NCI-H1105 (cell line): ENCODE results near the gene PRRT1.
"Not testable (repeated sequence)": the region's sequence is repeated elsewhere in the genome, so short reads cannot be mapped to it uniquely, and the experiment has no call there.

ENCODE experiments used
- DNase-seq: peaks from one replicate; lab custom pipeline; 2025; lab: John Stamatoyannopoulos, UW

PRRT1 gene

DNA sequence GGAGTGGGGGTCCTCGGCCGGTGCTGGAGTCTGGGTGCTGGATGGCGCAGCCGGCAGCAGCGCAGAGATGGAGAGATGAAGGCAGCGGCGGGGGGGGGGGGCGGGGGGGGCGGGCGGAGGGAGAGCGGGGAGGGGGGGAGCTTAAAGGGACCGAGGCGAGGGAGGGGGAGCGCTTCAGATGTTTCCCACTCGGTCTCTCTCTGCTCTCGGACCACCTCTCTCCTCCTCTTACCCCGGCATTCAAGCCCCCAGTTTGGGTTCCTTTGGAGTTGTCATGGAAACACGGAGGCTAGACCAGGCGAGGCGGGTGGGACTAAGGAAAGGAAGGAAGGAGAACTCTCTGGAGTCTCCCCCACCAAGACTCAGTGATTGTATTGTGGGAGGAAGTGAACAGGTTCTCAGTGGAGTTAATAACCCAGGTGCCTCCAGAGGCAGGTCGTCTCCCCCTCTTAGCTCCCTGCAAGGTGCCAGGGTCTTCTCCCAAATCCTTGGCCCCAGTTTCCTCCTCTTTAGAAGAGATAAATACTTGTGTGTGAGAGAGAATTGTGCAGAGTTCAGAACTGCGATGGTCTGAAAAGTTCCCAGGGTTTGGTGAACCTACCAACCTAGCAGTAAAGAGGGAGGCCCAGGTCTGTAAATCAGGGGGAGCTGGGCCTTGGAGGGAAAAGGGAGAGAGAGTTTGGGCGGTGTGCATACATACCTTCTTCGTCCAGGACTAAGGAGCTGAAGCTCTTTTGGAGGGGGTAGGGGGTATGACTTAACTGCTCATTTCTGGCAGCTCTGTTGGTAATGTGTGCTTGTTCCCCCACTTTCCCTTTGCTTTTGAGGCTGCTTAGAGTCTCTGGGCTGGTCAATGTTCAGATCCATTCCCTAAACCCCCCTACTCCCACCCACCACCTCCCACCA is at the start of gene PRRT1:
TSS of gene PRRT1 (minus strand) at position 77 of the 906 bp plus-strand sequence. CDS start 112 bp downstream, outside the sequence.
- DNase-seq = no peak

DNA sequence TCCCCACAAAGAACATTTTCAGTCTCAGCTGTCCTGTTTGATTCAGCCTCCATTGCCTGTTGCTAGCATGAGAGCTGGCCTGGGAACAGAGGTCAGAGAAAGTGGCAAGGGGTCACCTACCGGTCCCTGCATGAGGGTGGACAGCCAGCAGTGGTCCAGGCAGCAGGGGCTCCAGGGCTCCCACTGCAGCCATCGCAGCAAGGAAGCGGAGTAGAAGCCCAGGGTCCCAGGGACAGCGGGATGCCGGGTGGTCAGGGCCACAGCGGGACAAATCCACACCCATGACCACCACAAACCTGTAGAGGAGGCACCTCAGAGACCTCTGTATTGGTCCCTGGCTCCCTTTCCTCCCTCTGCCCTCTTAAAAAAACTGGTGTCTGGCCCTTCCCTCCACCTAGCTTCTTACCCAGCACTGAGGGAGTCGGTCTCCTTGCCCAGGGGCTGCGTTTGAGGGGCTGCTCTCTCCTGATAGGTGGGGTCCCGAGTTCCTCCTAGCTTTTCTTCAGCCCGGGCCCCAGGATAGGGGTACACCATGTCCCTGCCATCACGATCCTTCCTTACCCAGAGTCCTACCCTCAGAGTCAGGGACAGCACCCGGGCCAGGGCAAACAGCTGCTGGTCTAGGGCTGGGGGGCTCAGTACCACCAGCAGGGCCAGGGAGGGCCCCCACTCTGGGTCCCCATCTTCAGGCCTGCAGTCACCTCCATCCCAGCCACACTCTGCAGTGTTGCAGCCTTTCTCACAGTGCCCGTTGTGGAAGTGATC is 49.2 kb upstream of the PRRT1 start:
- no peak for DNase-seq

DNA sequence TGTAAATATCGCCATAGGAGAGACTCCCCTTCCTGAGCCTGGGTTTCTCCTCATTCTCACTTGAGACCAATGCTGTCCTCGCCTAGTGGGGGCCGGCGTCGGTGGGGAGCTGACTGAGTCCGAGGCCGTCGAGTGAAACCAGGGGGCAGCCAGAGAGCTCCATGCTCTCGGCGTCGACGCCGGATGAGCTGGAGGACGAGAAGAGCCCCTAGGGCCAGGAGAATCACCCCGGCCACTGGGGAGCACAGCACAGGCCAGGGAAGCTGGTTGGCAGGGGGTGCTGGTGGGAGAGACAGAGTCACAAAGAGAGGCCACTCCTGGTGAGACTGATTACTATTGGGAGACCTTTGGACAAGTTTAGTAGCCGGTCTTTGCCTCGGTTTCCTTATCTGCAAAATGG is 47.1 kb upstream of the PRRT1 start:
- no peak for DNase-seq

DNA sequence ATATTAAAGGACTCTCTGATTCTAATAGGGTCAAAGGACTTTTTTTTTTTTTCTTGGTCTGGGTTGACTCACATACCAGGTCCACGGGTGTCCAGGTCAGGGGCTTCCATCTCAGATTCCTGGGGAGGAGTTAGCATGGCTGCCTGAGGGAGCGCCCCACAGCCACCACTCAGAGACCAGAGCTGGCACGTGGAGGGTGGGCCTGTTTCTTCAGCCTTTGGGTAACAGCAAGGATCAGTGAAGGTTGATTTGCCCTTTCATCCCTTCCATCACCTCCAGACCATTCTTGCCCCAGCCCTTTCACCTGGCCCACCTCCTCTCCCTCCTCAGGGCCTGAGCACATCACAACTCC is 46.6 kb upstream of the PRRT1 start:
- no peak for DNase-seq

DNA sequence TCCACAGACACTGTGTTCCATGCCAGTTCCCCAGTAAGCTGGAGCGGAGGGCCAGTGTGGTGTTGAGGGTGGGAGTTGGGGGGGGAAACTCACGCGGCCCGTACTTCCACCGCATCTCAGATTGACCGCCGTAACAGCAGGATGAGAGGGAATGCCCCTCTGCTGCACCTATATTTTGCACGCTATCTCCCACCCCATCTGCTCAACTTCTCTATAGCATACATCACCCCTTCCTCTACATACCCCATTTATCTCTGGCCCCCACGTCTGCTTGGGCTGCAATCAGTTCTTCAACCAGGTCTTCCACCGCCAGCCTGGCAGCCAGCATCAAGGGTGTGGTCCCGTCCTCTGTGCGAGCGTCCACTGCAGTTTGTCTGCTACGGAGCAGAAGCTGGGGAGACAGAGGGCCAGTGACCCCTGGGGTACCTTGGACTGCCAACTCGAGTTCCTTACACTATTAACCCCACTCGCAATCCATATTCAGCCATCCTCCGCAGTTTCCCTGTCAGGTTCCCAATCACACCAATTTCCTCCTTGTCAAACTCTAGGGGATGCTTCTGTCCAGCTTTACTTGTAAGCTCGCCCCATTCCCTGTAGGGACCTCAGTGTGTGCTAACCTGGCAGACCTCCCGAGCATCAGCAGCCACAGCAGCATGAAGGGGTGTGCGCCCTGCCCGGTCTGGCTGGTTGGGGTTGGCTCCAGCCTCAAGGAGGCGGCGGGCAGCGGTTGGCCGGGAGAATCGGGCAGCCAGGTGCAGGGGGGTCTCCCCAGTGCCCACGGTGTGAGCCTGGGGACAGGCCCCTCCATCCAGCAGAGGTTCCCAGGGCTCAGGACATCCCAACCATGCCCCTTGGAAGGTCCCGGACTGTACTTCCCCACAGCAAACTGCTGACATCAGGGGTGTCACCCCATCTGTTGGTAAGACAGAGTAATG is 45.2 kb upstream of the PRRT1 start:
- no peak for DNase-seq

DNA sequence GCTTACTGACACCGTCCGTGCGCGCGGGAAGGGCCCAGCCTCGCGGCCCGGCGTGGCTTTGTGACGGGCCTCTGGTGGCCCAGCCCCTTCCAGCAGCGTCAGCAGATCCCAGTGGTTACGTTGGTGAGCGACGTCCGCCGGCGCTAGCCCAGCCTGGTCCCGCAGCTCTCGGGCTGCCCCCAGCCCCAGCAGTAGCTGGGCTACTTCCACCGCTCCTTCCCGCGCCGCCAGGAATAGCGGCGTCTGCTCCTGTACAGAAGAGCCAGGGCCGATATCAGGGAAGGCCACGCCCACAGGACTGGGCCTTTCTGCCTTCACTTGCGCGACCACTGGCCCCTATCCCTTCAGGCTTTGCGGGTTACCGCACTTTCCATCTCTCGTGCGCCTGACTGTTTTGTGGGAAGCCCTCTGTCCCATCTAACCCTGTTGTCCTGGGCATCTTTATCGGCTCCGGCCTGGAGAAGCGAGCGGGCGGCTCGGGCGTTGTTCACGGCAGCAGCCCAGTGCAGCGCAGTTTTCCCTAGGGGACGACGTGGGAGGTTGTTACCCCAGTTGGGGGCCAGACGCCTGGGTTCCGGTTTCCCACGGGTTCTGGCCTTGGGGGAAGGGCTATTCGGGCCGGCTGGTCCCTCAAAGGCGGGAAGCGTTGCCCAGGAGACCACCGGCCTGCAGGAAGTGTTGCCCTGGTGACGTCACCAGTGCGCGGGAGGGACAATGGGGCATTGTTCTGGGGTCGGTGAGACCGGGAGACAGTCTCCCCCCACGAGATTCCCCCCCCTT is 44.4 kb upstream of the PRRT1 start:
- peak; percentile 87 for DNase-seq

DNA sequence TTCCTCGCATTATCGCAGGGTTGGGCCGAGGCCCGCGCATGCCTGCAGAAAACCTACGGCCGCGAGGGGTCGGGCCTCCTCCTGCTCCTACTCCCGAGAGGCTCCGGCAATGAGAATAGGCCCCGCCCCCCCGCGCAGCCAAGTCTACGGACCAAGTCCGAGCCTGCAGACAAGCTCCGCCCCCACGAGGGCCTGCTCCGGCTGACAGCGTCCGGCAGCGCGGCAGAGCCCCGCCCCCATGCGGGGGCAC is 43.8 kb upstream of the PRRT1 start:
- DNase-seq = peak; percentile 99

DNA sequence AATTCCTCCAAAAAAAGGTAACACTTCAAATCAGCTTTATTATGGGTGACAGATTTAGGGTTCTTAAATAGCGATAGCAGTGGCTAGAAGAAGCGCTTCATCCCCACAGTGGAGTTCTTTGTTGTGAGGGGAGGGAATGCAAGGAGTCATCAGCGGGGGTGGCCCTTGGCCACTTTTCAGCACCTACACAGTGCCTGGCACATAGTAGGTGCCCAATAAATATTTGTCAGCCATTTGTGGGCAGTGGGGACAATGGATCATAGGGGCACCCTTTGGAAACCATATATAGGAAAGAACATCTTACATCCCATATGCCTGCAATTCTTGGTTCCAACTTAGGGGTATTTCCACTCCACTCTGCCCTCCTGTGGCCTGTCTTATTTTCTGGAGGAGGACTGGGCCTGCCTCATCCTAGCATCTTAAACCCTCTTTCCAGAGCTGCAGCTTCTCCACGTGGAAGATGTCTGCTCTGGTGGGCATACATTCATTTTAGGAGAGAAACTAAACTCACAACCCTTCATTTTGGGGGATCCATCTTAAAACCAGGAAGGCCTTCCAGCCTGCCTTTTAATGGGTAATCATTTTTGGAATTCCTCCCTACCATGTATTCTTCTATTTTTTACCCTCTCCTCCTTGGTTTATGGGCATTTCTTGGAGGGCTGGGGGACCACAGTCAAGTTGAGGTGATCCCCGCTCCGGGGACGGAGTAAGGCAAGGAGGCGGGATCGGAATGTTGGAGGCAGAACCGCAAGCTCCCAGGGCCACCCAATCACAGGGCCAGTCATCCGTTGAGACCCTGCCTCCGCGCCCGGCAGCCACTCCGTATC is 43.3 kb upstream of the PRRT1 start:
- peak; percentile 6 for DNase-seq

DNA sequence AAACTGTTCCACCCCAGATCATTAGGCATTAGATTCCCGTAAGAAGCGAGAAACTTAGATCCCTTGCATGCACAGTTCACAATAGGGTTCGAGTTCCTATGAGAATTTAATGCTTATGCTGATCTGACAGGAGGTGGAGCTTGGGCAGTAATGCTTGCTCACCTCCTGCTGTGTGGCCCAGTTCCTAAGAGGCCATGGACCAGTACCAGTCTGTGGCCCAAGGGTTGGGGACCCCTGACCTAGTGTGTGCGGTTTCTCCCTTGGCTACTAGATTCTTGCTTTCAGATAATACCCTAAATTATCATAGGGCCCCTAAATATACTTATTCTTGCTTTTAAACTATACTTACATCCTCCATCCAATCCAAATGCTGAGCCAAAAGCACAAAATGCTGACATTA is 42.6 kb upstream of the PRRT1 start:
- no peak for DNase-seq

DNA sequence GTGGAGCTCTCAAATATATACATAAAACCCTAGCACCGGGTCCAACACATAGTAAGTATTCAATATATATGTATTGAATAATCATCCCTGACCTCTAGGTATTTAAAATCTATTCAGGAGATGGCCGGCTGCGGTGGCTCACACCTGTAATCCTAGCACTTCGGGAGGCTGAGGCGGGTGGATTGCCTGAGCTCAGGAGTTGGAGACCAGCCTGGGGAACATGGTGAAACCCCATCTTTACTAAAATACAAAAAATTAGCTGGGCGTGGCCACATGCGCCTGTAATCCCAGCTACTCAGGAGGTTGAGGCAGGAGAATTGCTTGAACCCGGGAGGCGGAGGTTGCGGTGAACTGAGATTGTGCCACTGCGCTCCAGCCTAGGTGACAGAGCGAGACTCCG is 41.4 kb upstream of the PRRT1 start:
- DNase-seq = not testable (repeated sequence)

DNA sequence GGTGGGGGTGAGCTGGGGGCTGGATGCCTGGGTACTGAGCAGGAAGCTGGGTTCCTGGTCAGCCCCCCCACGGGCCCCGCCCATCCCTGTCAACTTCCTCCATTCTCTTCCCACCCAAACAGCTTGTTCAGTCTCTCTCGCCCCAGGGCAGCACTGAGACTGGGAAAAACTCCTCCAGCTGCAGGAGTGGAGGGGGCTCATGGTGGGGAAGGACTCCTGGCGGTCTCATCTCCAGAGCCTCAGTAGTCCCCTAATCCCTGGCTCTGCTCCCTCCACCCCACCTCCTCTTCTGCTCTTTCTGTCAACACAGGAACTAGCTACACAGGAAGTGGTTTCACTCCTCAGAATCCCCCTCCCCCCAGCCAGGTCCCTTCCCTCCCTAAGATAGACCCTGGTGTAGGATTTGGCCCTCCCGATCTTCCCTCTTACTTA is 40.9 kb upstream of the PRRT1 start, which contains the start of gene GPSM3:
TSS of gene GPSM3 (minus strand) at position 36 of the 432 bp plus-strand sequence. CDS start 130 bp downstream, outside the sequence.
- no peak for DNase-seq

DNA sequence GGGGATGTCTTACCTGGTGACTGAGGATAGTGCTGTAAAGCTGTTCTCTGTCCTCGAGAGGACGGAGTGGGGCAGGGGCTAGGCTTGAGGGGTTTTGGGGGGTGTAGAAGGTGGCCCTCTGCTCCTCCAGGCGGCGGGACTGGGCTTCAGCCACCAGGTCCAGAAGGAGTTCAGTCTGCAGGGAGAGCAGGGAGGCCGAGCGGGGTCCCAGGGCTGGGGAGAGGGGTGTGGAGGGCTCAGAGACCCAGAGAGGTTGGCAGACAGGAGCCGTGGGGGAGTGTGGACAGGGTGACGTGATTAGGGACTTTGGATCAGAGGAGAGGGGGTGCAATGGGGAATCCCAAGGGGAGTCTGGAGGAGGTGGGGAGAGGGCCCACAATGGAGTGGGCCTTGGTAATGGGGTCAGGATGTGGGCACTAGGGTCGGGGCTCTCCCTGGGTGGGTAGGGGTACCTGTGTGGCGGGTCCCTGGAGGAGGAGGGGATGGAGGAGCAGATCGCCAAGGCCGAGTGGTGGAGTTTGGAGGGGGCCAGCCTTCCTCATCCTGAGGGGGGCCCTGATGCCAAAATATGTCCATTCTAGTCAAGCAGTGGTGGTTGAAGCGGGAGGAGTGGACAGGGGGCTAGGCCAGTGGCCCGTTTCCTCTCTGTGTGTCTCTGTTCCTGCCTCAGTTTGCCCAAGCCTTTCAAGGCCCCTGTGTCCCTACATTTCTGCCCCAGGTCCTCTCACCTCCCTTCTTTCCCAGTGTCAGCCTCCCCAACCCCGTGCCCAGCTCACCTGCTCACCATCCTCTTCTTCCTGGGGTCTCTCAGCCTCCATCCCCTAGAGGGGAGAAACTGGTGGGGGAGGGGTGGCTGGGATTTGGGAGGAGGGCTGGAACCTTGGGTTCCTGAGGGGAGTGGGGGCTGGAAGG is 40.2 kb upstream of the PRRT1 start:
- no peak for DNase-seq

DNA sequence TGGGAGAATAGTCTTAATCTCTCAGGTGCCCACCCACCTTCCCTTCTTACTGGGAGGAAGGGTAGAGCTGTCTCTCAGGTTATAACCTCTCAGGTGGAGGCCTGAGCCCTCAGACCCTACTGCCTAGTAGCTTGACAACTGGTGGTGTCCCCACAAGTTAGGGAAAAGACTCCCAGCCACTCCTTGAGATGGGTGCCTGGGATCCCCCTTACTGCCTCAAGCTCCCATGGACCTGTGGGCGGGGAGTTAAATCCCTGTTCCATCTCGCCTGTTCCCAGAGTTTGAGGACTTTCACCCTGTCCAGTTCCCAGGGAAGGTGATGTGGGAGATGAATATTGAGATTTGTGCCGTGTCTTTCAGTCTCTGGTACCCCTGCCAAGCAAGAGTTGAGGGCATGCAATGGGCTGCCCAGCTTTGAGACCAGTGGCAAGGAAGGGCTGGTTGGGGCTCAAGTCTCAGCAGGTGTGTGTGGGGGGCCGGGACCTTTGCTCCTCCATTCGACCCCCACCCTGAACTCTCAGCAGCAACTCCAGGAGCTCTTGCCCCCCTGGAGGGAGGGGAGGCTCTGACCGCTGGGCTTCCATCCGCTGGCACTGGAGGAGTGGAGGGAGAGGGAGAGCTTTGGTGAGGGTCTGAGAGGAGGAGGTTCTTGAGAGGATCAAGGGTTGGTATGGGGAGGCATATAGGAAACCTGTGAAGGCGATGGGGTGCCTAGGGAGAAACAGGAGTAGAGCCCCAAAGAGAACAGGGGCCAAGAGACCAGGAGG is 39.4 kb upstream of the PRRT1 start:
- no peak for DNase-seq

DNA sequence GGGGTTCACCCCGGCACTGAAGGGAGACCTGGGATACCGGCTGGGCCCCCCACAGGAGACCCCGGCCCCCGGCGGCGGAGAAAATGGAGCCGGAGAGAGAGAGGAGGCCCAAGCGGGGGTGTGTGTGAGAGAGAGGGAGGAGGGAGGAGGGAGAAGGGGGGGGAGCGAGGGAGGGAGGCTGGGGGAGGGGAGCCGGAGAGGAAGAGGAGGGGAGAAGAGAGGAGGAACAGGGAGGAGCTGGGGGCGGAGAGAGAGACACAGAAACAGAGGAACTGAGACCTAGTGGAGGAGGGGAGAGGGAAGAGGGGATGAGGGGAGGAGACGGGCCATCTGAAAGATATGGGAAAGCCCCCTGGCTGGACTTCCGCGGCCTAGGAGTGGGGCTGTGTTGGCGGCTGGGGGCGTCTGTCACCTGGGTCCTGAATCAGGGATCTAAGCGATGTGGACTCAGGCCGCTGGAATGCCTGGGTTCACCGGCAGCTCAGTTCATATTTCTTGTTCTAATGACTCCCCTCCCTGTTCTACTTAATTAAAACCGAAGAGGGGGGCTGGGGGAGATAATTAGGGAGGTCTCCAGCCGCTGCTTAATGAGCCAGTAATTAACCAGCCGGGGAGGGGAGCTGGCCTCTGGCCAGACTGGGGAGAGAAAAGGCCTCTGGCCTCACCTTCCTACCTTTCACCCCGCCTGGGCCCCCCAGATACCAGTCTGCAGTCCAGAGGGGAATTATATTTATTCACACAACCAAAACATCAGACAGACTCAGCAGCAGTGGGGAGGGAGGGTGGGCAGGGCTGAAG is 38.5 kb upstream of the PRRT1 start, which contains the start of gene PBX2:
TSS of gene PBX2 (minus strand) at position 149 of the 798 bp plus-strand sequence. CDS start 287 bp downstream, outside the sequence.
- peak; percentile 85 for DNase-seq

DNA sequence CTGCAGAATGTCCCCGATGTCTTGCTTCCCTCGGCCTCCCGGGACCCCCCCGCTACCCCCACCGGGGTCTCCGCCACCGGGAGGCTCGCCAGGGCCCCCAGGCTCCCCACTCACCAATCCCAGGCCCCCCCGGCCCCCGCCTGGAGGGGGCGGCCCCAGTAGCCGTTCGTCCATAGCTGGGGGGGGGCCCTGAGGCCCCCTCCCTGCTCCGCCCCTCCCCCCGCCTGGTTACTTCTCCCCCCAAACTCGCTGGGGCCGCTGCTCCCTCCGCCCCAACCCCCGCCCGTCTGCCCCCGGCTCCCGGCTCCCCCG is 38.0 kb upstream of the PRRT1 start:
- DNase-seq = no peak

DNA sequence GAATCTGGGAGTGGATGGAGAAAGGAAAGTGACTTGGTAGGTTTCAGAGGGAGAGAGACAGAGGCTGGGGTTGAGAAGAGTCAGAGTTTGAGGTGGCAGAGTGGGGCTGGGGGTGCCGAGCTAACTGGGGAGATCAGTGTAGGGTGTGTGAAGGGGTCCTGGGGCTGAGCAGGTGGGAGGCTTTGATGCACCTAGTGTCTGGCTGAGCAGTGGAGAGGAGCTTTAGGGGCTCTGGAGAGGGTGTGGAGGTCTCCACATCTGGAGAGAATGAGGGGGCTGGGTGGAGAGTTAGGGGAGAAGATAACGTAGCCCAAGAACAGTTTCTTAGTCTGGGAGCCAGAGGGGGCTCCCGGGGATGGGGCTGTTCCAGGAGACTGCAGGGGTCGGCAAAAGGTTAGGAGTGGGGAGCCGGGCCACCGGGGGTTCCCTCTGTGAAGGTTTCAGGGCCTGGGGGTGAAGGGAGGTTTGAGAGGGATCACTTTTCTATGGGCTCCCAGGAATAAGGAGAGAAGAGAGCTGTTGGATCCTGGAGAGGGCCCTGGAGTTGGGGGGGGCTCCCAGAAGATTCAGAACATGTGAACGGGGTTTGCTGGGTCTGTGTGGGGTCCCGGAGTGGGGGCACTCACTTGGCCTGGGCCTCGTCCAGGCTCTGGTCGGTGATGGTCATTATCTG is 37.5 kb upstream of the PRRT1 start:
- DNase-seq = no peak

DNA sequence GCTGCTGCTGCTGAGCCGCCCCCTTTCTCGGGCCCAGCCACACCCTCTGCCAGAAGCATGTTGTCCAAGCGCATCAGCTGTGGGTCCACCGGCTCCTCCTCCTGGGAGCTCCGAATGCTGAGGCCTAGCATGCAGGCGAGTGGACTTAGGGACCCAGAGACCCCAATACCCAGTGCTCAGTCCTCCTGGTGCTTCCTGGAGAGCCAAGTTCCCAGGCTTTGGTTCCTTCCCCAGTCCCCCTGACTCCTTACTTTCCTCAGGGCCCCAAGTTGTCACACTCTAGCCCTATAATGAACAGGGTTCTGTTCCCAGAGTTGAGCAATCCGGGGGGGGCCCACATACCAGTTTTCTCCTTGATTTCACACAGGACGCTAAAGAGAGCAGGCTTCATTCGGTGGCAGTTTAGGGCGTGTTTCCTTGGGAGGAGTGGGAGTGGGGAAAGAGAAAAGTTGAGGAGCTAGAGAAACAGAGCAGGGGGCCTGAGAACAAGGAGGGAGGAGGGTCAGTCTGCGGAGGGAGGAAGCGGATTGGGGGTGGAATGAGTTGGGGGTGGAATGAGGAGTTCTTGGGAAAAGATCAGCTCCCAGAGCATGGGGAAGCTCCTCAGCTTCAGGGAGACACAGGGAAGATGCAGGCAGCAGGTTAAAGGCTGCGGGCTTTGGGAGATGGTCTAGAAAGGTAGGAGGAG is 36.8 kb upstream of the PRRT1 start:
- DNase-seq = no peak
